Stimulated activated CD4-positive, alpha-beta T cell treated with anti-CD3 and anti-CD28 coated beads, TNF-alpha, amount 100 ng/mL, for 48 hours (primary cell): ENCODE measurements around the gene HTT.

Experiments
- DNase-seq, 3 donors: peaks; one replicate each; pipeline ENCODE4 v3.0.0-alpha.2; 2020; ENCODE audit warnings: low read depth in 3 of 3

HTT gene

DNA sequence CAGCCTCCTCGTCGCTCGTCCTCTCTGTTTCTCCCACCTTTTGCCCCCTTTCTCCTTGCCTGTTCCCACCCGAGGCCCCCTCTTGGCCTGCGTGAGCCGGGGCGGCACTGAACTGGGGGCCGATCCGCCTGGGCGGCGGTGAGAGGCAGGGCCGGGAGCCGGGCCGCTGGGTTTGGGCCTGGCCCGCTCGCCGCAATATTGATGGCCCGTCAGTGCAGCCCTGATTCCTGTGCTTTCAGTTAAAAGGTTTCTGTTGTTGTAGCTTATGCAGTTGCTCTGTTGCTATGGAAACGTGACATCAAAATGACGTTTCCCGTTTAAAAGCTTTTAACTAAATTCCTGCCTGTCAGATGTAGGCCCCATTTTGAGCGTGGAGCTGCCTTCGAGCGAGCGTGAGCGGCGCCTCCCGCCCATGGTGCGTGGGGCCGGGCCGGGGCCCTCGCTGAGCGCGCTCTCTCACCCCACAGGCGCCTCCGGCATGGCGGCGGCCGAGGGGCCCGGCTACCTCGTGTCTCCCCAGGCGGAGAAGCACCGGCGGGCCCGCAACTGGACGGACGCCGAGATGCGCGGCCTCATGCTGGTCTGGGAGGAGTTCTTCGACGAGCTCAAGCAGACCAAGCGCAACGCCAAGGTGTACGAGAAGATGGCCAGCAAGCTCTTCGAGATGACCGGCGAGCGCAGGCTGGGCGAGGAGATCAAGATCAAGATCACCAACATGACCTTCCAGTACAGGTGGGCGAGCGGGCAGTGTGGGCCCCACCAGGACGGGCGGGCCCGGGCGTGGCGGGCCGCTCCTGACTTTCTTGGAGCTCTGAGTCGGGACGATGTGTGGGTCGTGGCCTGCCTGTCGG lies 174.6 kb downstream of the HTT start, which contains the start of gene MSANTD1:
TSS of gene MSANTD1 (plus strand) at position 349 of the 851 bp plus-strand sequence. CDS start at position 413, 64 bp downstream.
- no peak for DNase-seq

DNA sequence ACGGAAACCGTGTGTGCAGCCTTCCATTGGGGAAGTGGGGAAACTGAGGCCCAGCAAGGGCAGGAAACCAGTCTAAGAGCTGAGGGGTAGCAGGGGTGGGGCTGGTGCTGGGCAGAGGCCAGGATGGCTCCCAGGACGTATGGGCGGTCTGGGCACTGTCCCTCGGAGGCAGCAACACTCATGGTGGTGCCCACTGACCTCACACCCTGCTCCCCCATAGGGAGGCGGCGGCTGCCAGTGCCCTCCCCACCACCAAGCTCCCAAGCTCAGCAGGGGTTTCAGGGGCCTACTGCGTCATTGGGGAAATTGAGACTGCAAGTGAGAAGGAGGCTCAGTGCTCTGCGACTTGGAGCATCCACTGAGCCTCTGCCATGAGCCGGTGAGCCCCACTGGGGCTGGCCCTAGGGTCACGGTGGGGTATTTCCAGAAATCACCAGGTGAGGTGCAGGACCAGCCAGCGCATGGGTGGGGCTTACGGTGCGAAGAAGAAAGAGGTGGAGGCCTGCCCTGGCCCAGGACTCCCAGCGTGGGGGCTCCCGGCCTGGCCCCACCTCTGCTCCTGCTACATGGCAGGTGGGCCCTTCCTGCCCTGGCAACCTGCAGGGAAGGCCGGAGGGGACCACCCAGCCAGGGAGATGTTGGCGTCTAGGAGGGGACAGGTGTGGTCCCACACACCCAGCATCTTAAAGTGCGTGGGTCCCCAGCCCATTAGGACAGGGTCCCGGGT lies 175.4 kb downstream of the HTT start:
- no peak for DNase-seq

DNA sequence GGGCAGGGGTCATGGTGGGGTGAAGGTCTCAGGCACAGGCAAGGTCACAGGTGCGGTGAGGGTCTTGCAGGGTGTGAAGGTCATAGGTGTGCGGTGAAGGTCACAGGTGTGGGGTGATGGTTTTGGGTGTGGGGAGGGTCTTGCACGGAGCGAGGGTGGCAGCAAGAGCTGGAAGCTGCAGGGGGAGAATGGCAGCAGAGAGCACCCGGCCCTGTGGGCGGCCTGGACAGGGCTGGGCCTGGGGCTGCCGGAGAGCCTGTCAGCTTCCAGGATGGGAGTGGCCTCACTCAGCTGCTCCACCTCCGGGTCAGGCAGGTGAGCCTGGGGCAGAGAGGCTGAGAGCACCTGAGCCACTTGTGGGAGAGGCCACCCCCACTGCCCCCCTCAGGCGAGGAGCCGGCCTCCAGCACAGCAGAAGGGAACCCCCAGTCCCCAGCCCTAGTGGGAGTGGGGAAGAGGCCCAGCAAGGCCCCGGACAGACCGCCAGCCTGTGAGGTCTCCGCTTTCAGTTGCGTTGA lies 176.0 kb downstream of the HTT start:
- no peak for DNase-seq

DNA sequence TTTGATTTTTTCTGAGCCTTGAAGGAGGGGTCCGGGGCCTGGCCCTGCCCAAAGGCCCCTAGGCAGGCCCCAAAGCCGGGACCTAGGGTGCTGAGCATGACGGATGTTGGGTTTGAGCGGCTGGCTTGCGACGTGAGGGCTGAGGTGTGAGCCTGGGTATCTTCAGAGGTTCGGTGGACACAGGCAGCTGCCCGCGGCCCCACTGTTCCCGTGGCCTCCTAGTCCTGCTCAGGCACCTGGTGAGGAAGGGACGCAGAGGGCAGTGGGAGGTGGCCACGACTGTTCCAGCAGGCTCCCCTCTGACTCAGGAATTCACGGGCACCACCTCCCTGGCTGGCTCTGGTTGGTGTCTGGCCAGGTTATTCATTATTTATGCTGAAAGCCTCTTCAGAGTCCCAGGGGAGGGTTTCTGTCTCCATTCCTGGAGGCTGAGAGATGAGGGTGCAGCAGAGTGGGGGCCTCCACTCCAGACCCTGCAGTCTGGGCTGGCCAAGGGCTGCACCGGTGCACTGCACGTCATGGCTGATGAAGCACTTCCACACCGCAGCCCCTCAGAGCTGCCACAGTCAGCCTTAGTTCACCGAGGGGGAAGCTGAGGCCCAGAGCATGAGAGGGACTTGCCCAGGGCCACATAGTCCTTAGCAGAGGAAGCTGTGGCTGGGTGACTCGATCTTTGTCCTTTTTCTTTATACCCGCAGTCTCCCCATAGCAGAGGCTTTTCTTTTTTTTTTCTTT lies 176.6 kb downstream of the HTT start:
- no peak for DNase-seq

DNA sequence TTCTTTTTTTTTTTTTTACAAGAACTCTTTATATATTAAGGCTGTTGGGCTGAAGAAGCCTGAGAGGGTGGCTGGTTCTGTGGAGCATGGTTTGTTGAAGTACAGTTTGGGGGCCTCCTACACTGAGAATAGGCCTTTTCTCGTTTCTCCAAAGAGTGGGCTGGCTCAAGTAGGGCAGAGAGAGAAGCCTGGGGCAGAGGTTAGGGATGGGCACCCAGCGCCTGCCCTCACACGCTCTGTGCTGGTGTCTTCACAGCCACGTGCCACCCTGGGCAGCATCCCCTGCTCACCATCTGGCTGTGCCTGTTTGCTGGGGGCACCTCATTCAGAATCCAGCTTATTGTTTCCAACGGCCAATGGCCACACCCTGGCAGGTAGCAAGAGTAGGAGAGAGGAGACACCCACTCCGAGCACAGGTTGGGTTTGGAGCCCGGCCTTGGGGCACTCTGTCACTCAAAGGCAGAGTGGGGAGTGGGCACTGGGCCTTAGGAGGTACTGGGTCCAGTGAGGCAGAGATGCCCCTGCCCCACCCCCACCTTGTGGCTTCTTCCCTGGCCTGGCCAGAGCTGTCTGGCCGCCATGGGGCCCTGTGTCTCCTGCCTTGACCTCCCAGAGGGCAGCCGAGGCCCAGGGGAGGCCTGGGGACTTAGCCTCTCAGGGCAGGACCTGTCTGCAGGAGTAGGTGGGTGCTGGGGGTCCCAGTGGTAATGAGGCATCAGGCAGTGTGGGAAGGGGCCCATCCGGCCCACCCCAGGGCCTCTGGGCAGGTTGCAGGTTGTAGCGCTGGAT lies 177.4 kb downstream of the HTT start:
- DNase-seq, result no peak

DNA sequence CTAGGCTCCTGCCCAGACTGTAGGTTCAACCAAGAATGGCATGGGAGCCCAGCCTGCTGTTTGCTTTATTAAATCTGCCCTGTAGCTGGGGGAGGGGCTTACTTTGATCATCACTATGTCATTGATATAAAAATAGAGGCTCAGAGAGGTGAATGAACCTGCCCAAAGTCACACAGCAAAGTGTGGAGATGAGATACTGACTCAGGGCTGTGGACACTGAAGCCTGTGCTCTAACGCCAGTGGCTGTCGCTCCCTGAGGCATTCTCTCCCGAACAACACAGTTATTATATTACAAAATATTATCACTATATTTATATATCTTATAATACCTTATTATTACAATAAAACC lies 178.0 kb downstream of the HTT start:
- no peak for DNase-seq

- DNase-seq, result no peak
Observed at GRCh38 chr4:3252831-3253641, 178.6 kb downstream of the HTT start.

DNA sequence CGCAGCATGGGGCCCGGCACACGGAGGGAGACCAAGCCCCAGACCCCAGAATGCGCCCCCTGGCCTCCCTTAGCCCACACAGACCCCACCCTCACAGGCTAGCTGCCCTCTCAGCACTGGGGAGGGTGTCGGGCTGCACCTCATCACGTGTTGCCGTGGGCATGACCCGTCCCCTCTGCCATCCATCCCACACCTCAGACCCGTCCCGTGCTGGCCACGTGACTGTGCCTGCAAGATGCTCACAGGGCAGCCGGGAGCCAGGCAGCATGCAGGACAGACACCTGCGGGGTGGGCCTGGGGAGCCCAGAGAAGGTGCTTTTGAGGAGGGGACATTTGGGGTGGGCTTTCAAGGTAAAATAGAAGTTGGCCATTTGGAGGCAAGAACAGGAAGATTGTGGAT lies 179.3 kb downstream of the HTT start:
- DNase-seq, result no peak

- DNase-seq, result no peak
Observed at GRCh38 chr4:3254302-3255131, 180.0 kb downstream of the HTT start.

DNA sequence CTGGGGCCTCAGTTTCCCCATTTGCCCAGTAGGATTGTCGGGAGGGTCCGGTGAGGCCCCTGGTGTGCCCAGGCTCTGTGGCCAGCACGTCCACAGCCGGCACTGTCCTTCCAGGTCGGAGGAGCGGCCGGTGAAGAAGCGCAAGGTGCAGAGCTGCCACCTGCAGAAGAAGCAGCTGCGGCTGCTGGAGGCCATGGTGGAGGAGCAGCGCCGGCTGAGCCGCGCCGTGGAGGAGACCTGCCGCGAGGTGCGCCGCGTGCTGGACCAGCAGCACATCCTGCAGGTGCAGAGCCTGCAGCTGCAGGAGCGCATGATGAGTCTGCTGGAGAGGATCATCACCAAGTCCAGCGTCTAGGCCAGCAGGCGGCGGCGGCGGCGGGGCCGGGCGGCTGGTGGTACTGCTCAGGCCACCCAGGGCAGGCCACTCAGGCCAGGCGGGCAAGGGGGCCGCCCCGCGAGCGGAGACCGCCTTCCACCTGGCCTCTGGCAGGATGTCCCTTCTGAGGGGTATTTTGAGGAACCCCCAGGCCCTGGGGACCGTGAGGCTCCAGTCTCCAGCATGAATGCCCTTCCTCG lies 181.2 kb downstream of the HTT start:
- DNase-seq, result no peak

DNA sequence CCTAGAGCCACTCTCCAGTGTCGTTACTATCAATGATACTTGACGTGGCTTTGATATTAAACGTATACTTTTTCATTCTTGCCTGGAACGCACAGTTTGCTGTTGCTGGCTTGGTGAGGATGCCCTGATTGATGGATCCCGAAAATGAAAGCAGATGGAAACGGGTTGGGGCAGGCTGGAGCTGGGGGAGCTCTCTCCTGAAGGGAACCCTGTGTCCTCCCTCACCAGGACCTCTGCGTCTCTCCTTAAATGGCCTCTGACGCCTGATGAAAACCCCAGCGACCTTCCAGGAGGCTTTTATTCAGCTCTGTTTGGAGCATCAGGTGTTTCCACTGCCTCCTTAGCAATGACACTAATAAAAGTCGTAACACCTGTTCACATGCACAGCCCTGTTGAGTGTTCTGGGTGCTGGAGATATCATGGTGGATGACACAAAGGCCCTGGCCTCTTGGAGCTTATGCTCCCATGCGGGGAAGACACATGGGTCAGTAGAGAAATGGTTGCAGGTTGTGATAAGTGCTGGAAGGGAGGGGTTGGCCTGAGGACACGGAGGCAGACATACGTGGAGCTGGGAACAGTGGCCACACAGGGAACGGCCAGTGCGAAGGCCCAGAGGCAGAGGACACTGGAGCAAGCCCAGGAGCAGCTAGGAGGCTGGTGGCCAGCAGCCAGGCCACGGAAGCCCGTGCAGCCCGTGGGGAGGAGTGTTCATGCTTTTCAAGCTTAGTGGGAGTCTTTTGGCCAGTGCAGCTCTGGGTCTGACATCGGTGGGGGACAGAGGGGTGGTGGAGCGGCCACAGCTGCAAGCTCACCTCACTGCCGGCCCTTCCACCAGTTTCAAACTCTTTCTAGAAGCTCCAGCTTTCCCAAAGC lies 182.0 kb downstream of the HTT start:
- no peak for DNase-seq

- DNase-seq, result no peak
Observed at GRCh38 chr4:3257103-3257555, 182.6 kb downstream of the HTT start.

- no peak for DNase-seq
Observed at GRCh38 chr4:3257556-3258482, 183.3 kb downstream of the HTT start.

GRCh38 chr4:3261411-3262207 lies 187.1 kb downstream of the HTT start:
- no peak for DNase-seq

DNA sequence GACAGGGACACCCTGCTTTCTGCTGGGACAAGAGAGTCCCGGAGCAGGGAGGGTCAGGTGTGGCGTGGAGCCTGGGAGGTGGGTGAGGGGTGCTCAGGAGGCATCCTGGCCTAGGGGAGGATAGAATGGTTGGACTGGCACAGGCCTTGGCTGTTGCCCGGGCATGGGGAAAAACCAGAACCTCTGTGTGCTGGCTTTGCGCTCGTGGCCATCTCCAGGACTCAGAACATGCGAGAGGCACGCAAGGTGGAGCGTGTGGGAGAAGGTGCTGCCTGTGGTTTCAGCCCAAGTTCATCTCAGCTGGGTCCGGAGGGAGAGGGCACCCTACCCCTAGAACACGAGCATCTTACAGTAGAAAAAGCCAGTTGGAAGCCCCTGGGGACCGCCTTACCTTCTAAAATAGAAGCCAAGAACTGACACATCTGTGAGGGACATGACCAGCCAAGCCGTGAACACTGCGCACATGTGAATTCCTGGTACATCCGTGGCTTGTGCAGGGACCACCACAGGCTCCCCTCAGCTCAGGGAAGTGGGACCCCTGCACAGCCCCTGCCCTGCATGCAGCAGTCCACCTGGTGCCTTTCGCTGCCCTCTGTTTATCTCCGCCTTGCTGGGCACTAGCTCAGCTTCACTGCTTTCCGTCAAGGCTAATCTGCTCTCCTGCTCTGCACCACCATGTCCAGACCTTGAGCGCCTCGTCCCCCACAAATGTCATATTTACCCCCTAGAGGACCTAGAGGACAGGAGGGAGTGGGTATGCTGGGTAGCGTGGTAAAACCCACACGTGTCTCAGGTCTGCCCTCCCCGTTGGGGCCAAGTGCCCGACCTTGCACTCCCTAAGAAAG lies 187.9 kb downstream of the HTT start:
- DNase-seq, result no peak
